ENCODE measurements around the gene EPHB1. TPM values are rescaled to one million over a fixed set of nuclear protein-coding genes. Genes with fewer than 3 reads are reported as not detected.

The EPHB1 gene
- polyA plus RNA-seq, 1 experiment: 0.11 TPM

GRCh38 chr3:134934933-134935332, 139.9 kb downstream of the EPHB1 start:
- ChIA-PET POLR2A (no interaction called here), CTCF (no interaction called here)
- Histone ChIP-seq H3K9me3 (ENCODE audit: control insufficient read depth, insufficient read depth, low read length) (no peaks in the 10 kb centered on the region), H3K4me3 (ENCODE audit: low read depth, low read length) (no peak overlapping the region), H3K27ac (ENCODE audit: low read depth, low read length) (no peak overlapping the region), H3K27me3 (ENCODE audit: control insufficient read depth, insufficient read depth, low read length) (no peaks in the 10 kb centered on the region)
- DNase-seq (ENCODE audit: low read depth, low spot score): no peak
- no peak for TF ChIP-seq CTCF (IDR thresholded peaks at IDR 0.05; ENCODE audit: low read depth, low read length)

GRCh38 chr3:134937256-134938028, 142.4 kb downstream of the EPHB1 start:
- no peak overlapping the region for H3K27ac ChIP-seq (ENCODE audit: low read depth, low read length)
- no peaks in the 10 kb centered on the region for H3K27me3 ChIP-seq (ENCODE audit: control insufficient read depth, insufficient read depth, low read length)
- CTCF ChIA-PET: interaction anchor here (0.7 kb wide), 1 partner anchor 12 kb away, joined by 5 read pairs; no protein-coding TSS in a partner anchor
- no peaks in the 10 kb centered on the region for H3K9me3 ChIP-seq (ENCODE audit: control insufficient read depth, insufficient read depth, low read length)
- DNase-seq (ENCODE audit: low read depth, low spot score): no peak
- POLR2A ChIA-PET: no interaction called here
- H3K4me3 ChIP-seq (ENCODE audit: low read depth, low read length): no peak overlapping the region
- TF ChIP-seq CTCF (IDR thresholded peaks at IDR 0.05; ENCODE audit: low read depth, low read length): no peak

GRCh38 chr3:134938029-134938525, 143.0 kb downstream of the EPHB1 start:
- TF ChIP-seq CTCF (IDR thresholded peaks at IDR 0.05; ENCODE audit: low read depth, low read length): no peak
- Histone ChIP-seq H3K27ac (ENCODE audit: low read depth, low read length) (no peak overlapping the region), H3K27me3 (ENCODE audit: control insufficient read depth, insufficient read depth, low read length) (no peaks in the 10 kb centered on the region), H3K9me3 (ENCODE audit: control insufficient read depth, insufficient read depth, low read length) (no peaks in the 10 kb centered on the region), H3K4me3 (ENCODE audit: low read depth, low read length) (no peak overlapping the region)
- ChIA-PET CTCF (no interaction called here), POLR2A (no interaction called here)
- no peak for DNase-seq (ENCODE audit: low read depth, low spot score)

GRCh38 chr3:134939978-134940377, 144.9 kb downstream of the EPHB1 start:
- H3K4me3 ChIP-seq (ENCODE audit: low read depth, low read length): no peak overlapping the region
- ChIA-PET POLR2A (no interaction called here), CTCF (no interaction called here)
- H3K27ac ChIP-seq (ENCODE audit: low read depth, low read length): no peak overlapping the region
- DNase-seq (ENCODE audit: low read depth, low spot score): no peak
- no peak for TF ChIP-seq CTCF (IDR thresholded peaks at IDR 0.05; ENCODE audit: low read depth, low read length)
- no peaks in the 10 kb centered on the region for H3K27me3 ChIP-seq (ENCODE audit: control insufficient read depth, insufficient read depth, low read length)
- H3K9me3 ChIP-seq (ENCODE audit: control insufficient read depth, insufficient read depth, low read length): no peaks in the 10 kb centered on the region

GRCh38 chr3:134941820-134942219, 146.8 kb downstream of the EPHB1 start:
- ChIA-PET CTCF (no interaction called here), POLR2A (no interaction called here)

More at GRCh38 chr3:134941820-134942219, 146.8 kb downstream of the EPHB1 start:
- Histone ChIP-seq H3K9me3 (ENCODE audit: control insufficient read depth, insufficient read depth, low read length) (no peaks in the 10 kb centered on the region), H3K27me3 (ENCODE audit: control insufficient read depth, insufficient read depth, low read length) (no peaks in the 10 kb centered on the region), H3K4me3 (ENCODE audit: low read depth, low read length) (no peak overlapping the region), H3K27ac (ENCODE audit: low read depth, low read length) (no peak overlapping the region)
- TF ChIP-seq CTCF (IDR thresholded peaks at IDR 0.05; ENCODE audit: low read depth, low read length): no peak
- DNase-seq (ENCODE audit: low read depth, low spot score): no peak
